B cell (primary cell): Measurements from ENCODE around the gene S100A3.
"Not testable (repeated sequence)": the region's sequence is repeated elsewhere in the genome, so short reads cannot be mapped to it uniquely, and the experiment has no call there.

Source experiments
- EZH2 ChIP-seq: IDR thresholded peaks from 2 replicates; pipeline ENCODE4 v1.6.1; 2012; ENCODE audit warnings: borderline replicate concordance, low read depth, mild to moderate bottlenecking, moderate library complexity, low read length; ENCODE audit not compliant: insufficient read depth, poor library complexity, severe bottlenecking
- TF ChIP-seq, protein P1 (sequence below): fragments of 200-600 bp; IDR thresholded peaks from one replicate; pipeline ENCODE4 v1.8.0; 2022; ENCODE audit warnings: antibody characterized with exemption, mild to moderate bottlenecking

DNA sequence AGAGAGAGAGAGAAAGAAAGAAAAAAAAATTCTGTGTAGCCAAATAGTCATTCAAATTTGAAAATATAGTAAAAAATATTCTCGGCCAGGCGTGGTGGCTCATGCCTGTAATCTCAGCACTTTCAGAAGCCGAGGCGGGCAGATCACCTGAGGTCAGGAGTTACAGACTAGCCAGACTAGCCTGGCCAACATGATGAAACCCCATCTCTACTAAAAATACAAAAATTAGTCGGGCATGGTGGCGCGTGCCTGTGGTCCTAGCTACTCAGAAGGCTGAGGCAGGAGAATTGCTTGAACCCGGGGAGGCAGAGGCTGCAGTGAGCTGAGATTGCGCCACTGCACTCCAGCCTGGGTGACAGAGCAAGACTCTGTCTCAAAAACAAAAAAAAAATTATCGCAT is 39.0 kb upstream of the S100A3 start:
- TF ChIP-seq, protein P1, sequence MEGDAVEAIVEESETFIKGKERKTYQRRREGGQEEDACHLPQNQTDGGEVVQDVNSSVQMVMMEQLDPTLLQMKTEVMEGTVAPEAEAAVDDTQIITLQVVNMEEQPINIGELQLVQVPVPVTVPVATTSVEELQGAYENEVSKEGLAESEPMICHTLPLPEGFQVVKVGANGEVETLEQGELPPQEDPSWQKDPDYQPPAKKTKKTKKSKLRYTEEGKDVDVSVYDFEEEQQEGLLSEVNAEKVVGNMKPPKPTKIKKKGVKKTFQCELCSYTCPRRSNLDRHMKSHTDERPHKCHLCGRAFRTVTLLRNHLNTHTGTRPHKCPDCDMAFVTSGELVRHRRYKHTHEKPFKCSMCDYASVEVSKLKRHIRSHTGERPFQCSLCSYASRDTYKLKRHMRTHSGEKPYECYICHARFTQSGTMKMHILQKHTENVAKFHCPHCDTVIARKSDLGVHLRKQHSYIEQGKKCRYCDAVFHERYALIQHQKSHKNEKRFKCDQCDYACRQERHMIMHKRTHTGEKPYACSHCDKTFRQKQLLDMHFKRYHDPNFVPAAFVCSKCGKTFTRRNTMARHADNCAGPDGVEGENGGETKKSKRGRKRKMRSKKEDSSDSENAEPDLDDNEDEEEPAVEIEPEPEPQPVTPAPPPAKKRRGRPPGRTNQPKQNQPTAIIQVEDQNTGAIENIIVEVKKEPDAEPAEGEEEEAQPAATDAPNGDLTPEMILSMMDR, result not testable (repeated sequence)
- TF ChIP-seq EZH2, result not testable (repeated sequence)
